ENCODE results near the gene GPRASP2.

GPRASP2 gene

GRCh38 chrX:102745857-102746584, 33.8 kb downstream of the GPRASP2 start:
- no peak for DNase-seq

GRCh38 chrX:102765217-102765616, 53.0 kb downstream of the GPRASP2 start:
- no peak for DNase-seq

GRCh38 chrX:102765809-102766208, 53.6 kb downstream of the GPRASP2 start:
- DNase-seq: no peak

- no peak for DNase-seq
These were observed 55.0 kb downstream of the GPRASP2 start for GRCh38 chrX:102767287-102767686.

All from NCI-H774 (cell line).